Esophagus squamous epithelium (tissue), 5 donors: ENCODE measurements around the gene HSD17B12. TPM values are rescaled to one million over a fixed set of nuclear protein-coding genes. Genes with fewer than 3 reads are reported as not detected.
"Not testable (repeated sequence)": the region's sequence is repeated elsewhere in the genome, so short reads cannot be mapped to it uniquely, and the experiment has no call there.

Experiments used
- DNase-seq: peaks from one replicate; lab custom pipeline; 2025; lab: John Stamatoyannopoulos, UW
- H3K27ac ChIP-seq, 4 donors: fragments of 200-600 bp; sonication (generic); one replicate each; pipeline ENCODE4 v1.5.1; 2016 to 2019; ENCODE audit warnings: mild to moderate bottlenecking in 1 of 4
- H3K27me3 ChIP-seq, 4 donors: fragments of 200-600 bp; sonication (generic); 1 replicate in 3 of 4; 2 replicates in 1 of 4; pipeline versions ENCODE4 v1.5.1 to v1.6.0; 2017 to 2021; ENCODE audit warnings: antibody characterized with exemption in 1 of 4
- H3K36me3 ChIP-seq, 3 donors: fragments of 200-600 bp; sonication (generic); one replicate each; pipeline ENCODE4 v1.5.1; 2016 to 2019
- H3K4me1 ChIP-seq, 3 donors: fragments of 200-600 bp; sonication (generic); one replicate each; pipeline ENCODE4 v1.5.1; 2017 to 2019
- H3K4me3 ChIP-seq, 4 donors: fragments of 200-600 bp; sonication (generic); 1 replicate in 3 of 4; 2 replicates in 1 of 4; pipeline ENCODE4 v1.5.1; 2016 to 2019; ENCODE audit warnings: mild to moderate bottlenecking in 2 of 4, moderate library complexity in 1 of 4
- H3K9me3 ChIP-seq, 3 donors: fragments of 200-600 bp; sonication (generic); one replicate each; pipeline ENCODE4 v1.5.1; 2016 to 2019
- CTCF ChIP-seq, 6 experiments: fragments of 450-650 bp in 4 of 6; fragments of 200-600 bp in 2 of 6; sonication (generic) in 2 of 6; IDR thresholded peaks; one replicate each; pipeline ENCODE4 v1.5.1; 2016 to 2019; ENCODE audit warnings: antibody characterized with exemption in 6 of 6, mild to moderate bottlenecking in 4 of 6, moderate library complexity in 4 of 6
- POLR2A ChIP-seq, 4 donors: fragments of 450-650 bp; IDR thresholded peaks; one replicate each; pipeline ENCODE4 v1.6.1; 2017; ENCODE audit warnings: antibody characterized with exemption in 4 of 4, mild to moderate bottlenecking in 4 of 4, moderate library complexity in 3 of 4
- WGBS, 2 donors: methylation state at CpG; one replicate each; pipeline ENCODE4 v1.1.5; 2018; 5-methylcytosine and 5-hydroxymethylcytosine counted together
- intact Hi-C: fragments of 100-400 bp; cut with DNase I; formaldehyde crosslinking; loops from one replicate; pipeline ENCODE4 v1.15.0; 2022
- total RNA-seq, 4 donors: library from RNA; depleted of rRNA; stranded (reverse); fragments of >200 nt; gene quantifications; one replicate each; pipeline ENCODE4 v1.1.0, GENCODE V29; 2016
- donor health status: DM: yes; HTN: yes; CAD: no.

Gene HSD17B12
- total RNA-seq, 4 donors from 2014 or later: 26.1 to 83.6 (median 59.1) TPM

GRCh38 chr11:43758927-43759326 lies 78.4 kb downstream of the HSD17B12 start:
- no peaks in the 10 kb centered on the region for H3K4me1 ChIP-seq
- WGBS, 2 donors: 56 to 69% methylated on average over 2 to 4 of the region's 4 CpGs
- peaks cover 0 to 56% (median 0%) of the 10 kb centered on the region in 3 donors for H3K36me3 ChIP-seq
- intact Hi-C loops: no loop called here
- no peak for TF ChIP-seq CTCF (IDR thresholded peaks at IDR 0.05)
- no peak for TF ChIP-seq POLR2A (IDR thresholded peaks at IDR 0.05)
- no peak for DNase-seq
- no peaks in the 10 kb centered on the region for H3K9me3 ChIP-seq
- H3K27me3 ChIP-seq: no peaks in the 10 kb centered on the region
- no peak overlapping the region for H3K27ac ChIP-seq
- H3K4me3 ChIP-seq: no peak overlapping the region

GRCh38 chr11:43760902-43761301 lies 80.4 kb downstream of the HSD17B12 start:
- TF ChIP-seq CTCF (IDR thresholded peaks at IDR 0.05) (no peak), POLR2A (IDR thresholded peaks at IDR 0.05) (no peak)
- Histone ChIP-seq H3K27ac (no peak overlapping the region), H3K4me3 (no peak overlapping the region), H3K27me3 (no peaks in the 10 kb centered on the region), H3K36me3 (peaks cover 0 to 41% (median 0%) of the 10 kb centered on the region in 3 donors), H3K4me1 (no peaks in the 10 kb centered on the region), H3K9me3 (peaks cover 0 to 7% (median 0%) of the 10 kb centered on the region in 3 donors)
- no peak for DNase-seq
- intact Hi-C loops: no loop called here
- 79 to 90% methylated on average over 2 of the region's 2 CpGs for WGBS, 2 donors

- Histone ChIP-seq H3K4me3 (no peak overlapping the region), H3K9me3 (peaks cover 0 to 7% (median 0%) of the 10 kb centered on the region in 3 donors), H3K27me3 (no peaks in the 10 kb centered on the region), H3K36me3 (peaks cover 0 to 42% (median 0%) of the 10 kb centered on the region in 3 donors), H3K4me1 (no peaks in the 10 kb centered on the region), H3K27ac (no peak overlapping the region)
- 100% methylated on average over 1 of the region's 1 CpG for WGBS, 2 donors
- no peak for DNase-seq
- intact Hi-C loops: no loop called here
- TF ChIP-seq CTCF (IDR thresholded peaks at IDR 0.05) (no peak), POLR2A (IDR thresholded peaks at IDR 0.05) (no peak)
These were observed 84.7 kb downstream of the HSD17B12 start for GRCh38 chr11:43765194-43765593.

- DNase-seq, H3K27me3 ChIP-seq, H3K4me1 ChIP-seq, H3K27ac ChIP-seq, H3K9me3 ChIP-seq, intact Hi-C loops, H3K4me3 ChIP-seq: not testable (repeated sequence)
- 84 to 98% methylated on average over 5 of the region's 5 CpGs for WGBS, 2 donors
- peaks cover 0 to 29% (median 0%) of the 10 kb centered on the region in 3 donors for H3K36me3 ChIP-seq
These were observed 88.1 kb downstream of the HSD17B12 start for GRCh38 chr11:43768654-43769053.

- peaks cover 0 to 1% (median 0%) of the 10 kb centered on the region in 3 donors for H3K9me3 ChIP-seq
- TF ChIP-seq POLR2A (IDR thresholded peaks at IDR 0.05) (no peak), CTCF (IDR thresholded peaks at IDR 0.05) (no peak)
- peaks cover 0 to 32% (median 0%) of the 10 kb centered on the region in 3 donors for H3K36me3 ChIP-seq
- no peak overlapping the region for H3K4me3 ChIP-seq
- H3K27me3 ChIP-seq: no peaks in the 10 kb centered on the region
- DNase-seq: no peak
- 100% methylated on average over 1 to 3 of the region's 3 CpGs for WGBS, 2 donors
- intact Hi-C loops: no loop called here
- no peaks in the 10 kb centered on the region for H3K4me1 ChIP-seq
- no peak overlapping the region for H3K27ac ChIP-seq
These were observed 89.6 kb downstream of the HSD17B12 start for GRCh38 chr11:43770173-43770572.

- Histone ChIP-seq H3K36me3 (peaks cover 0 to 16% (median 0%) of the 10 kb centered on the region in 3 donors), H3K27me3 (no peaks in the 10 kb centered on the region), H3K4me3 (no peak overlapping the region), H3K4me1 (no peaks in the 10 kb centered on the region), H3K9me3 (no peaks in the 10 kb centered on the region), H3K27ac (no peak overlapping the region)
- DNase-seq: no peak
- WGBS, 2 donors: 80 to 97% methylated on average over 3 to 7 of the region's 7 CpGs
- intact Hi-C loops: no loop called here
- TF ChIP-seq CTCF (IDR thresholded peaks at IDR 0.05) (no peak), POLR2A (IDR thresholded peaks at IDR 0.05) (no peak)
These were observed 92.2 kb downstream of the HSD17B12 start for GRCh38 chr11:43772733-43773132.
